ENCODE data around the gene RPL36. TPM values are rescaled to one million over a fixed set of nuclear protein-coding genes. Genes with fewer than 3 reads are reported as not detected.

Gene RPL36
- total RNA-seq, 1 donor from 2014 or later = 943 TPM

DNA sequence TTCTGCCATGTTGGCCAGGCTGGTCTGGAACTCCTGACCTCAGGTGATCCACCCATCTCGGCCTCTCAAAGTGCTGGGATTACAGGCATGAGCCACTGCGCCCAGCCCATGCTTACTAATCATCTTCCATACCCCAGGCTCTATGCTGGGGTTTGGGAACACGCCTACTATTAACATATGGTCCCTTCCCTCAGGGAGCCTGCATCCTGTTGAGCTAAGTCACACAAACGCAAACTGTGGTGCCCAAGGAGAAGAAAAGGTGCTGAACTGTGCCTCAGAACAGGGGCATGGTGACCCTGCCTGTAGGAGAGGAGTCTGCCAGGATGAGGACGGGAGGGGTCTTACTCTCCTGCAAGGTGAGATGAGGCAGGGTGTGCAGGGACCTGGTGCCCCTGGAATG lies 15.4 kb upstream of the RPL36 start:
- Histone ChIP-seq H3K4me1 (ENCODE audit: insufficient read depth, low read length) (no peaks in the 10 kb centered on the region), H3K9ac (ENCODE audit: low read length) (no peak overlapping the region), H3K36me3 (ENCODE audit: insufficient read depth, low read length) (no peaks in the 10 kb centered on the region), H3K27ac (ENCODE audit: low read depth, low read length) (no peak overlapping the region), H2AFZ (ENCODE audit: low read depth, low read length) (no peak overlapping the region), H3K4me3 (ENCODE audit: insufficient read depth, low read depth, low read length) (no peak overlapping the region), H3K4me2 (ENCODE audit: low read length) (no peak overlapping the region), H3K9me3 (ENCODE audit: insufficient read depth, low read depth, low read length) (no peaks in the 10 kb centered on the region), H3K79me2 (ENCODE audit: insufficient read depth, low read length) (peaks cover 7% of the 10 kb centered on the region), H3K27me3 (ENCODE audit: insufficient read depth, low read length) (no peaks in the 10 kb centered on the region), H4K20me1 (ENCODE audit: insufficient read depth, low read length) (no peaks in the 10 kb centered on the region)
- DNase-seq (ENCODE audit: low read depth) (no peak), FAIRE-seq (no peak)
- H3K36me3 Mint-ChIP-seq (ENCODE audit: low read depth, unreplicated experiment) = peaks cover 10% of the 10 kb centered on the region
- H3K4me1 Mint-ChIP-seq (ENCODE audit: low read depth, unreplicated experiment) = no peaks in the 10 kb centered on the region
- no peaks in the 10 kb centered on the region for H3K27me3 Mint-ChIP-seq (ENCODE audit: low read depth, unreplicated experiment)
- H3K9me3 Mint-ChIP-seq (ENCODE audit: unreplicated experiment) = no peaks in the 10 kb centered on the region
- TF ChIP-seq, protein P1, sequence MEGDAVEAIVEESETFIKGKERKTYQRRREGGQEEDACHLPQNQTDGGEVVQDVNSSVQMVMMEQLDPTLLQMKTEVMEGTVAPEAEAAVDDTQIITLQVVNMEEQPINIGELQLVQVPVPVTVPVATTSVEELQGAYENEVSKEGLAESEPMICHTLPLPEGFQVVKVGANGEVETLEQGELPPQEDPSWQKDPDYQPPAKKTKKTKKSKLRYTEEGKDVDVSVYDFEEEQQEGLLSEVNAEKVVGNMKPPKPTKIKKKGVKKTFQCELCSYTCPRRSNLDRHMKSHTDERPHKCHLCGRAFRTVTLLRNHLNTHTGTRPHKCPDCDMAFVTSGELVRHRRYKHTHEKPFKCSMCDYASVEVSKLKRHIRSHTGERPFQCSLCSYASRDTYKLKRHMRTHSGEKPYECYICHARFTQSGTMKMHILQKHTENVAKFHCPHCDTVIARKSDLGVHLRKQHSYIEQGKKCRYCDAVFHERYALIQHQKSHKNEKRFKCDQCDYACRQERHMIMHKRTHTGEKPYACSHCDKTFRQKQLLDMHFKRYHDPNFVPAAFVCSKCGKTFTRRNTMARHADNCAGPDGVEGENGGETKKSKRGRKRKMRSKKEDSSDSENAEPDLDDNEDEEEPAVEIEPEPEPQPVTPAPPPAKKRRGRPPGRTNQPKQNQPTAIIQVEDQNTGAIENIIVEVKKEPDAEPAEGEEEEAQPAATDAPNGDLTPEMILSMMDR (IDR thresholded peaks at IDR 0.05; ENCODE audit: insufficient read depth, low read depth, low read length) = no peak
- no peak for TF ChIP-seq EZH2 (IDR thresholded peaks at IDR 0.05; ENCODE audit: insufficient read depth, low read length)
- H3K4me3 Mint-ChIP-seq (ENCODE audit: unreplicated experiment) = no peak overlapping the region
- no peak overlapping the region for H3K27ac Mint-ChIP-seq (ENCODE audit: unreplicated experiment)

DNA sequence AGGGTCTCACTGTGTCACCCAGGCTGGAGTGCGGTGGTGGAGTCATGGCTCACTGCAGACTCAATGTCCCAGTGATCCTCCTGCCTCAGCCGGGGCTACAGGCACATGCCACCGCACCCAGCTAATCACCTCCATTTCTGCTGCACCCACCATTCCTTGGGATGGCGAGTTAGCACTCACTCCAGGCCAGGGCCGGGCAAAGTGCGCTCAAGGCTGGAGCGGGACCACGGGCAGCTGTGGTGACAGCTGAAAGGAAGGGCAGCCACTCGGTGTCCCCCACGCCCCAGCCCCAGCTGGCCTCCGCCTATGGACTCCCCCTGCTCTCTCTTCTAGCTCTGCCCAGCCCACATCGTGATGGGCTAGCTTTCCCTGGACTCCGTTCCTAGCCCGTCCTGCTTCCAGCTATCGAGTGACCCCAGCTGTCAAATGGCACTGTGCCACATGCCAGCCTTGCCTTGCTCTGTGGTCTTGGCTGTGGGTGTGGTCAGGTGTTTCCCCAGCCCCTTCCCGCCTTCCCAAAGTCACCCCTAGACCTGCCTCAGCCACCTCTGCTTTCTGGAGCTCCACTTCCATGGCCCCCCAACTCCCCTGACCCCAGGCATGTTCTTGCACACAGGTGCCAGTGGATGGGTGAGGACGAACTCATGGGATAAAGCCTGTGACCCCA lies 13.9 kb upstream of the RPL36 start:
- Histone ChIP-seq H3K27ac (ENCODE audit: low read depth, low read length) (no peak overlapping the region), H3K9me3 (ENCODE audit: insufficient read depth, low read depth, low read length) (no peaks in the 10 kb centered on the region), H3K27me3 (ENCODE audit: insufficient read depth, low read length) (no peaks in the 10 kb centered on the region), H2AFZ (ENCODE audit: low read depth, low read length) (no peak overlapping the region), H3K4me3 (ENCODE audit: insufficient read depth, low read depth, low read length) (no peak overlapping the region), H3K36me3 (ENCODE audit: insufficient read depth, low read length) (no peaks in the 10 kb centered on the region), H3K9ac (ENCODE audit: low read length) (no peak overlapping the region), H3K79me2 (ENCODE audit: insufficient read depth, low read length) (peaks cover 12% of the 10 kb centered on the region), H4K20me1 (ENCODE audit: insufficient read depth, low read length) (no peaks in the 10 kb centered on the region), H3K4me1 (ENCODE audit: insufficient read depth, low read length) (no peaks in the 10 kb centered on the region), H3K4me2 (ENCODE audit: low read length) (no peak overlapping the region)
- Mint-ChIP-seq H3K4me3 (ENCODE audit: unreplicated experiment) (no peak overlapping the region), H3K27ac (ENCODE audit: unreplicated experiment) (peak overlapping the region; percentile 84), H3K27me3 (ENCODE audit: low read depth, unreplicated experiment) (no peaks in the 10 kb centered on the region), H3K4me1 (ENCODE audit: low read depth, unreplicated experiment) (no peaks in the 10 kb centered on the region), H3K9me3 (ENCODE audit: unreplicated experiment) (no peaks in the 10 kb centered on the region), H3K36me3 (ENCODE audit: low read depth, unreplicated experiment) (peaks cover 9% of the 10 kb centered on the region)
- no peak for DNase-seq (ENCODE audit: low read depth)
- TF ChIP-seq EZH2 (IDR thresholded peaks at IDR 0.05; ENCODE audit: insufficient read depth, low read length) = no peak
- TF ChIP-seq, protein P1 (IDR thresholded peaks at IDR 0.05; ENCODE audit: insufficient read depth, low read depth, low read length) = no peak
- no peak for FAIRE-seq

DNA sequence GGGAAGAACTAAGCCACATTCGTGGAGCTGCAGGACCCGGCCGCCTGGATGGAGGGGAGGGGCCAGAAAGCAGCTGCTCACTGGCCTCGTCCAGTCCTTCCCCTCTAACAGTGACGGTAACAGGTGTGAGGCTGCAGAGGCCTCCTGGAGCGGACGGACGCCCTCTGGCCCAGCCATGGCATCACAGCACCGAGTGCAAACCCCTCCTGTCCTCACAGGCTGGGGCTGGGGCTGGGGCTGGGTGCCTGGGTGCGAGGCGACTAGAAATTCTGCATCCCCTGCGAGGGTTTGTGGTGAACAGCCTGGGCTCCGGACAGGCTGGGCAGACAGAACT lies 13.4 kb upstream of the RPL36 start:
- no peak for FAIRE-seq
- no peak for TF ChIP-seq EZH2 (IDR thresholded peaks at IDR 0.05; ENCODE audit: insufficient read depth, low read length)
- TF ChIP-seq, protein P1 (IDR thresholded peaks at IDR 0.05; ENCODE audit: insufficient read depth, low read depth, low read length) = no peak
- H3K4me2 ChIP-seq (ENCODE audit: low read length) = no peak overlapping the region
- H3K27me3 Mint-ChIP-seq (ENCODE audit: low read depth, unreplicated experiment) = no peaks in the 10 kb centered on the region
- H3K27ac Mint-ChIP-seq (ENCODE audit: unreplicated experiment) = no peak overlapping the region
- H3K9me3 Mint-ChIP-seq (ENCODE audit: unreplicated experiment) = no peaks in the 10 kb centered on the region
- DNase-seq (ENCODE audit: low read depth) = no peak
- H3K79me2 ChIP-seq (ENCODE audit: insufficient read depth, low read length) = peaks cover 12% of the 10 kb centered on the region
- no peak overlapping the region for H3K9ac ChIP-seq (ENCODE audit: low read length)
- no peaks in the 10 kb centered on the region for H3K36me3 ChIP-seq (ENCODE audit: insufficient read depth, low read length)
- H3K4me1 ChIP-seq (ENCODE audit: insufficient read depth, low read length) = no peaks in the 10 kb centered on the region
- no peak overlapping the region for H3K27ac ChIP-seq (ENCODE audit: low read depth, low read length)
- no peak overlapping the region for H3K4me3 Mint-ChIP-seq (ENCODE audit: unreplicated experiment)
- H3K27me3 ChIP-seq (ENCODE audit: insufficient read depth, low read length) = no peaks in the 10 kb centered on the region
- no peaks in the 10 kb centered on the region for H3K9me3 ChIP-seq (ENCODE audit: insufficient read depth, low read depth, low read length)
- no peak overlapping the region for H2AFZ ChIP-seq (ENCODE audit: low read depth, low read length)
- peaks cover 9% of the 10 kb centered on the region for H3K36me3 Mint-ChIP-seq (ENCODE audit: low read depth, unreplicated experiment)
- H4K20me1 ChIP-seq (ENCODE audit: insufficient read depth, low read length) = peaks cover 5% of the 10 kb centered on the region
- no peak overlapping the region for H3K4me3 ChIP-seq (ENCODE audit: insufficient read depth, low read depth, low read length)
- peaks cover 4% of the 10 kb centered on the region for H3K4me1 Mint-ChIP-seq (ENCODE audit: low read depth, unreplicated experiment)
